RWPE1 (cell line): ENCODE data around the gene MUC5B.

Source experiments
- CTCF ChIA-PET: fragments of 350-600 bp; sonication (Branson Sonifier 250); formaldehyde crosslinking; extraction: SDS; loops from one replicate; lab custom pipeline; 2021; lab: Yijun Ruan, JAX
- POLR2A ChIA-PET: fragments of 400-600 bp; formaldehyde crosslinking; extraction: SDS; loops from one replicate; lab custom pipeline; 2020; ENCODE audit warnings: antibody characterized with exemption; ENCODE audit not compliant: low non-redundant PET; lab: Yijun Ruan, JAX
- DNase-seq: peaks from one replicate; pipeline ENCODE4 v3.0.0; 2012; ENCODE audit warnings: low spot score
- H3K27ac ChIP-seq: fragments of 450-650 bp; 2 replicates; pipeline ENCODE4 v1.5.1; 2017
- TF ChIP-seq, protein P1 (sequence below): fragments of 450-650 bp; conservative IDR thresholded peaks from 2 replicates; pipeline ENCODE4 v1.5.1; 2017; ENCODE audit warnings: low read depth, mild to moderate bottlenecking

The MUC5B gene

DNA sequence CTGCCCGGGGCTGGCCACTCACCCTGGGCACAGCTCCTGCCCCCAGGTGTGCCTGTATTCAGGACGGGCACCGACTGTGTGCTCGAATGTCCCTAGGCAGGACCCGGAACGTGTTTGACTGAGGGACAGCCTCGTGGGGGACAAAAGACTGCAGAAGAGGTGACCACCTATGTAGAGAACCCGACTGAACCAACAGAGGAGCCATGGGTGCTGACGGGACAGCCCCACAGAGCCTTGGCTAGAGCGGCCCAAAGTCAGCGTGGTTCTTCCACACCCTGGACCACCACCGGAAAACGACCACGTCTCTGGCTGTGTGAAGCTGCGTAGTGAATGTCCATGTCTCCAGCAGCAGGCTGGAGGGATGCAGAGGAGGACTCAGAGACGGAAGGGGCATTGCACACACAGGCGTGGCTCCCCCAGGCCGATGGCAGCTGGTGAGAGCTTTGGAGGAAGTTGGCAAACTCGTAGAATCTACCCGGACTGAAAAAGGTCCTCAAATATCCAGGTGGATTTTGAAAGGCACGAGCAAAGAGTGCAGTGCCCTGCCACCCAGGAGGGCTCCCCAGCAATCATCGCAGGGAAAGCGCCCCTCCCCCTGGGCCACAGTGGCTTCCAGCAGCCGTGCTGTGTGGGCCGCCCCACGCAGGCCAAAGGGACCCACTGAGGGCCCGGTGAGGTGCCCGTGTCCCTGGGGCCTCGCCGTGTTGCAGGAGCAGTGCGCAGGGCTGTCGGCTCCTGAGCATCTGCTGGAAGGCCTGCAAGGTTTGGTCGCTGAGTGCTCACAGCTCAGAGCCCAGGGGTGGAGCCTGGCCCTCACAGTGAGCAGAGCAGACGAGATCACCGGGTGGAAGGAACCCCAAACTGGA is 17.5 kb upstream of the MUC5B start:
- POLR2A ChIA-PET: no interaction called here
- CTCF ChIA-PET: interaction anchor here (0.6 to 1.3 kb wide), 4 partner anchors 15 to 231 kb away, joined by 3 read pairs; no protein-coding TSS in a partner anchor
- no peak for DNase-seq
- TF ChIP-seq, protein P1, sequence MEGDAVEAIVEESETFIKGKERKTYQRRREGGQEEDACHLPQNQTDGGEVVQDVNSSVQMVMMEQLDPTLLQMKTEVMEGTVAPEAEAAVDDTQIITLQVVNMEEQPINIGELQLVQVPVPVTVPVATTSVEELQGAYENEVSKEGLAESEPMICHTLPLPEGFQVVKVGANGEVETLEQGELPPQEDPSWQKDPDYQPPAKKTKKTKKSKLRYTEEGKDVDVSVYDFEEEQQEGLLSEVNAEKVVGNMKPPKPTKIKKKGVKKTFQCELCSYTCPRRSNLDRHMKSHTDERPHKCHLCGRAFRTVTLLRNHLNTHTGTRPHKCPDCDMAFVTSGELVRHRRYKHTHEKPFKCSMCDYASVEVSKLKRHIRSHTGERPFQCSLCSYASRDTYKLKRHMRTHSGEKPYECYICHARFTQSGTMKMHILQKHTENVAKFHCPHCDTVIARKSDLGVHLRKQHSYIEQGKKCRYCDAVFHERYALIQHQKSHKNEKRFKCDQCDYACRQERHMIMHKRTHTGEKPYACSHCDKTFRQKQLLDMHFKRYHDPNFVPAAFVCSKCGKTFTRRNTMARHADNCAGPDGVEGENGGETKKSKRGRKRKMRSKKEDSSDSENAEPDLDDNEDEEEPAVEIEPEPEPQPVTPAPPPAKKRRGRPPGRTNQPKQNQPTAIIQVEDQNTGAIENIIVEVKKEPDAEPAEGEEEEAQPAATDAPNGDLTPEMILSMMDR: no peak
- no peak overlapping the region for H3K27ac ChIP-seq

GRCh38 chr11:1205987-1206331 is 16.9 kb upstream of the MUC5B start:
- POLR2A ChIA-PET: no interaction called here
- TF ChIP-seq, protein P1: no peak
- CTCF ChIA-PET: interaction anchor here (0.6 to 1.2 kb wide), 2 partner anchors 24 to 230 kb away, joined by 3 read pairs; no protein-coding TSS in a partner anchor
- DNase-seq: no peak
- H3K27ac ChIP-seq: no peak overlapping the region

DNA sequence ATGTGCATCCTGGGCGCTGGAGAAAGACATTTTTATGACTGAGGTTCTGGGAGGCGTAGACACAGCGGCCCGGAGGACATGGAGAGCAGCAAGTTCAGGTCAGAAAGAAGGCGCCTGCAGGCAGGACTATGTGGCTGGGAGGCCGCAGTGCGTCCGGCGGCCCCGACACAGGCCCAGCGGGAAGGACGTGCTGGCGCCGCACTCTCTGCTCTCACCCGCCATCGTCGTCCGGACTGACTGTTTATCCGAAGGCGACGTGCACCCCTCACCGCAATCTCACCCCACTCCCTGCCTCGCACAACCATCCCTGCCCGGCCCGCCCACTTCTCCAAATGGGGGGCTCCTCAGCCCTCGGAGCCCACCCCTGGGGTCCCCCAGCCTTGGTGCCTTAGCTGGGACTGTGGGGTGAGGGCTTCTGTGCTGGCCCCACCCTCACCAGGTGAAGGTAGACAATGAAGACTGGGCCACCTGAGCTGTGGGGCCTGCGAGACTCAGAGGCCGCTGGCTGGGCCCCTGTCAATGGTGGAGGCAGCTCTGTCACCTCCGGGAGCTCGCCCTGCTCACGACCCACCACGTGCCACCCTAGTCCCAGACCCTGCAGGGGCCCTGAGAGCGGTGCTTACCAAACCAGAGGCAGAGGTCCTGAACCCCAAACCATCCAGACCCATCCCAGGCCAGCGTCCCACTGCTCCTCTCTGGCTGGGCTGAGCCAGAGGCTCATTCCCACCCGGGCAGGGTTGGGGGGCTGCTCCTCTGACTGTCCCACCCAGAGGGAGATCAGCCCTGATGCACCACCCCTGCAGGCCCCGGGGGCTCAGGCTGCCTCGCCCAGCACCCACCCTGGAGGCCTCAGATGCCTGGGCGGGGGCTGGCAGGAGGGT is 16.2 kb upstream of the MUC5B start:
- CTCF ChIA-PET: interaction anchor here (0.6 kb wide), 1 partner anchor 230 kb away, joined by 3 read pairs; no protein-coding TSS in a partner anchor
- TF ChIP-seq, protein P1: no peak
- no peak overlapping the region for H3K27ac ChIP-seq
- POLR2A ChIA-PET: no interaction called here
- DNase-seq: no peak

GRCh38 chr11:1207401-1208143 is 15.3 kb upstream of the MUC5B start:
- DNase-seq: no peak
- H3K27ac ChIP-seq: no peak overlapping the region
- POLR2A ChIA-PET: no interaction called here
- CTCF ChIA-PET: interaction anchor here (0.6 kb wide), 1 partner anchor 332 kb away, joined by 4 read pairs; no protein-coding TSS in a partner anchor
- TF ChIP-seq, protein P1: no peak

- CTCF ChIA-PET: no interaction called here
- POLR2A ChIA-PET: no interaction called here
- TF ChIP-seq, protein P1: no peak
- no peak overlapping the region for H3K27ac ChIP-seq
- no peak for DNase-seq
These were observed 14.8 kb upstream of the MUC5B start for GRCh38 chr11:1208144-1208393.
